Sigmoid colon (tissue), 7 donors: ENCODE results near the gene SSC5D. TPM values are rescaled to one million over a fixed set of nuclear protein-coding genes. Genes with fewer than 3 reads are reported as not detected.
"Not testable (repeated sequence)": the region's sequence is repeated elsewhere in the genome, so short reads cannot be mapped to it uniquely, and the experiment has no call there.

Source experiments
- DNase-seq: peaks from one replicate; pipeline ENCODE4 v3.0.0-alpha.2; 2019
- H3K27ac ChIP-seq, 4 donors: fragments of 200-600 bp; sonication (generic); one replicate each; pipeline ENCODE4 v1.5.1; 2016 to 2019; ENCODE audit warnings: mild to moderate bottlenecking in 1 of 4
- H3K27me3 ChIP-seq, 3 donors: fragments of 200-600 bp; sonication (generic); one replicate each; pipeline ENCODE4 v1.5.1; 2019; ENCODE audit warnings: mild to moderate bottlenecking in 1 of 3
- H3K36me3 ChIP-seq, 4 donors: fragments of 200-600 bp; sonication (generic); one replicate each; pipeline ENCODE4 v1.5.1; 2016 to 2019
- H3K4me1 ChIP-seq, 4 donors: fragments of 200-600 bp; sonication (generic); one replicate each; pipeline ENCODE4 v1.5.1; 2017 to 2019
- H3K4me3 ChIP-seq, 4 donors: fragments of 200-600 bp; sonication (generic); one replicate each; pipeline ENCODE4 v1.5.1; 2017 to 2019; ENCODE audit warnings: mild to moderate bottlenecking in 2 of 4, moderate library complexity in 1 of 4
- H3K9me3 ChIP-seq, 4 donors: fragments of 200-600 bp in 3 of 4; sonication (generic) in 3 of 4; one replicate each; pipeline versions ENCODE4 v1.5.1 to v1.6.1; 2013 to 2019
- CTCF ChIP-seq, 4 experiments: fragments of 450-650 bp in 3 of 4; fragments of 200-600 bp in 1 of 4; IDR thresholded peaks; one replicate each; pipeline ENCODE4 v1.5.1; 2016 to 2019; ENCODE audit warnings: antibody characterized with exemption in 4 of 4, mild to moderate bottlenecking in 3 of 4, moderate library complexity in 2 of 4
- EP300 ChIP-seq, 4 donors: sonication (generic); formaldehyde crosslinking; IDR thresholded peaks; one replicate each; pipeline ENCODE4 v1.6.1; 2017; ENCODE audit warnings: antibody characterized with exemption in 4 of 4
- POLR2A ChIP-seq, 2 donors: fragments of 450-650 bp; IDR thresholded peaks; one replicate each; pipeline ENCODE4 v1.6.1; 2016; ENCODE audit warnings: antibody characterized with exemption in 2 of 2, mild to moderate bottlenecking in 2 of 2, moderate library complexity in 2 of 2
- POLR2AphosphoS5 ChIP-seq, 4 donors: sonication (generic); formaldehyde crosslinking; IDR thresholded peaks; one replicate each; pipeline ENCODE4 v1.6.1; 2017; ENCODE audit warnings: antibody characterized with exemption in 4 of 4
- WGBS, 2 donors: extraction: QIAGEN DNeasy Blood & Tissue Kit; methylation state at CpG; one replicate each; pipeline ENCODE4 v1.1.7; 2013; 5-methylcytosine and 5-hydroxymethylcytosine counted together
- intact Hi-C: fragments of 100-400 bp; cut with DNase I; formaldehyde crosslinking; loops from one replicate; pipeline ENCODE4 v1.15.1; 2023
- polyA plus RNA-seq, 3 donors: library from polyadenylated mRNA; stranded (reverse); fragments of 200-250 nt; gene quantifications; one replicate each; pipeline ENCODE4 v1.2.3, GENCODE V29; 2013
- total RNA-seq, 4 donors: library from RNA; depleted of rRNA; stranded (reverse); fragments of >200 nt; gene quantifications; one replicate each; pipeline ENCODE4 v1.1.0, GENCODE V29; 2016
- donor health status: healthy with polysubstance abuse.
- donor health status: Bipolar disorder and iron deficiency.
- donor health status: healthy.

The SSC5D gene
- total and polyA plus RNA-seq, 7 donors: 1.2 to 66.7 (median 14.4) TPM; not detected in 1

- TF ChIP-seq CTCF (IDR thresholded peaks at IDR 0.05): no peak
- no peaks in the 10 kb centered on the region for H3K9me3 ChIP-seq
- peaks cover 0 to 15% (median 10%) of the 10 kb centered on the region in 4 donors for H3K4me1 ChIP-seq
- H3K4me3 ChIP-seq: no peak overlapping the region
- no peaks in the 10 kb centered on the region for H3K36me3 ChIP-seq
- no peak for DNase-seq
- intact Hi-C loops: no loop called here
- peaks cover 0 to 30% (median 8%) of the 10 kb centered on the region in 3 donors for H3K27me3 ChIP-seq
- 22 to 58% methylated on average over 15 of the region's 15 CpGs for WGBS, 2 donors
- no peak overlapping the region for H3K27ac ChIP-seq
Measured at GRCh38 chr19:55528030-55528803, 40.0 kb downstream of the SSC5D start.

- H3K4me1 ChIP-seq: peaks cover 0 to 15% (median 10%) of the 10 kb centered on the region in 4 donors
- no peak for DNase-seq
Measured at GRCh38 chr19:55529636-55530234, 41.5 kb downstream of the SSC5D start.

GRCh38 chr19:55530996-55531395 lies 42.8 kb downstream of the SSC5D start:
- Histone ChIP-seq H3K36me3 (no peaks in the 10 kb centered on the region), H3K9me3 (no peaks in the 10 kb centered on the region), H3K27ac (no peak overlapping the region), H3K4me1 (peaks cover 0 to 9% (median 8%) of the 10 kb centered on the region in 4 donors), H3K27me3 (peaks cover 0 to 30% (median 8%) of the 10 kb centered on the region in 3 donors), H3K4me3 (no peak overlapping the region)
- DNase-seq: no peak
- no peak for TF ChIP-seq POLR2AphosphoS5 (IDR thresholded peaks at IDR 0.05)
- TF ChIP-seq EP300 (IDR thresholded peaks at IDR 0.05): no peak
- TF ChIP-seq CTCF (IDR thresholded peaks at IDR 0.05): no peak
- intact Hi-C loops: no loop called here
- 94 to 95% methylated on average over 26 of the region's 26 CpGs for WGBS, 2 donors

More at GRCh38 chr19:55529636-55530234, 41.5 kb downstream of the SSC5D start:
- Histone ChIP-seq H3K9me3 (no peaks in the 10 kb centered on the region), H3K36me3 (no peaks in the 10 kb centered on the region), H3K27ac (no peak overlapping the region), H3K27me3 (peaks cover 0 to 30% (median 8%) of the 10 kb centered on the region in 3 donors), H3K4me3 (no peak overlapping the region)
- WGBS, 2 donors: 92% methylated on average over 56 of the region's 56 CpGs
- TF ChIP-seq POLR2AphosphoS5 (IDR thresholded peaks at IDR 0.05) (no peak), POLR2A (IDR thresholded peaks at IDR 0.05) (no peak), CTCF (IDR thresholded peaks at IDR 0.05) (no peak)
- intact Hi-C loops: no loop called here

GRCh38 chr19:55534280-55534679 lies 46.0 kb downstream of the SSC5D start:
- H3K36me3 ChIP-seq, H3K4me1 ChIP-seq, DNase-seq, H3K4me3 ChIP-seq, intact Hi-C loops, H3K9me3 ChIP-seq, H3K27ac ChIP-seq: not testable (repeated sequence)
- 90 to 93% methylated on average over 7 of the region's 7 CpGs for WGBS, 2 donors
- H3K27me3 ChIP-seq: peaks cover 0 to 42% (median 8%) of the 10 kb centered on the region in 3 donors

GRCh38 chr19:55535173-55535964 lies 47.1 kb downstream of the SSC5D start:
- Histone ChIP-seq H3K9me3 (no peaks in the 10 kb centered on the region), H3K27me3 (peaks cover 0 to 36% (median 0%) of the 10 kb centered on the region in 3 donors), H3K36me3 (no peaks in the 10 kb centered on the region), H3K4me1 (no peaks in the 10 kb centered on the region), H3K27ac (no peak overlapping the region), H3K4me3 (no peak overlapping the region)
- DNase-seq: no peak
- TF ChIP-seq CTCF (IDR thresholded peaks at IDR 0.05): no peak
- TF ChIP-seq POLR2AphosphoS5 (IDR thresholded peaks at IDR 0.05): no peak
- no peak for TF ChIP-seq EP300 (IDR thresholded peaks at IDR 0.05)
- no peak for TF ChIP-seq POLR2A (IDR thresholded peaks at IDR 0.05)
- WGBS, 2 donors: 67 to 83% methylated on average over 12 of the region's 12 CpGs
- intact Hi-C loops: no loop called here
